DLD1 (cell line): ENCODE measurements around the gene ULK3.

ENCODE experiments used
- in situ Hi-C: cut with HindIII; loops from 2 replicates; pipeline ENCODE4 v1.10.0; 2017; ENCODE audit warnings: low sequenced_read_pairs

ULK3 gene

DNA sequence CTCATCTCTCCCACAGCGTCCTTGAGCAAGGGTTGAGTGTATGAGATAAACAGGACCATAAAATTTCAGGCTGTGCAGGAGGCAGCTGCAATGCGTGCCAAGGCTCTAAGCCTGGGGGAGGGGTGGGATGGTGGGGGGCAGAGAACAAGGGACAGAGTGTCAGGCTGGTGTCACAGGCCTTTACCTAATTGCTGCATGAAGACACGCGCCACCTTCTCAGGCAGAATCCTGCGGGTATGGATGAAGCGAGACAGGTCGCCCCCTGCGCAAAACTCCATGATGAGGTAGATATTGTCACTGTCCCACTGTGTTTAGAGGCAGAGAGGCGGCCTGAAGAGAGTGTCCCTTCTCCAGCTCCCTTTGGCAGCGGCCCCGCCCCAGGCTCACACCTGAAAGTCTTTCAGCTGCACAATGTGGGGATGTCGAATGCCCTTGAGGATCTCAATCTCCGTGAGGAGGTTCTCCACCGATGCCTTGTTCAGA is 1.0 kb downstream of the ULK3 start:
- in situ Hi-C loops: no loop called here

DNA sequence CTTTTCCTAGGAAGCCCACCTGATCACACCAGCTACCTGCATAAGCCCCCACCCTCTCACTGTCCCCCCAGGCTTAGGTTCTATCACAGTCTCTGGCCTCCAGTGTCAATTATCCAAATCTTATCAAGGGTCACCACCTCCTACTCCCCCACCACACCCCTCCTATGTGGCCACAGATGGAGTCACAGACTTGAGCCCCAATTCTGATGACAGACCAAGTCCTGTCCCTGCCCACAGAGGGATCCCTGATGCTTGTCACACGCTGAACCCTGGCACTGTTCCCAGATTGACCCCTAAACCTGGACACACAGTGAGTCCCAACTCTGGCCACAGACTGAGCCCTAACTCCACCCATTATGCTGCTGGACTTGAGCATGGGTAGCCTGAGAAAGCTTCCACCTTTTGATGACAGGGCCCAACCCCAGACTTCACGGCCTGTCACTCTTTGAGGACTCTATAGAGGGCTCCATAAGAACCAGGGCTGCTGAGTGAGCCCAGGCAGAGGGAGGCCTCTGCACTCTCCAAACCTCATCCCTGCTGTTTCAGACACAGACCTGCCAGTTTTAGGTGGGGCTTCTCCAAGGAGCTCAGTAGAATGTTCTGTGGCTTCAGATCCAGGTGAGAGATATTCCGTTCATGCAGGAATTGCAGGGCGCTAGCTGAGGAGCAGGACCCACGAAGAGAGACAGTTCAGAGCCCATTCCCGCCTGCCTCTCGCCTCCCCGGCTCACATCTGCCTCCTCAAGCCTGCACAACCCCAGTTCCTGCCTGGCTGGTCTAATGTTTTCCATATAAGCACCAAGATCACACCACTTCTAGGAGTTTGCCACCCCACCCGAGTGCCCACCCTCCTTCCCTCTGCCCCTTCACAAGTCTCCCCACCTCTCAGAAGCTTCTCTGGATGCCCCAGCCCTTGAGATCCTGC is 1.8 kb downstream of the ULK3 start:
- in situ Hi-C loops: no loop called here

DNA sequence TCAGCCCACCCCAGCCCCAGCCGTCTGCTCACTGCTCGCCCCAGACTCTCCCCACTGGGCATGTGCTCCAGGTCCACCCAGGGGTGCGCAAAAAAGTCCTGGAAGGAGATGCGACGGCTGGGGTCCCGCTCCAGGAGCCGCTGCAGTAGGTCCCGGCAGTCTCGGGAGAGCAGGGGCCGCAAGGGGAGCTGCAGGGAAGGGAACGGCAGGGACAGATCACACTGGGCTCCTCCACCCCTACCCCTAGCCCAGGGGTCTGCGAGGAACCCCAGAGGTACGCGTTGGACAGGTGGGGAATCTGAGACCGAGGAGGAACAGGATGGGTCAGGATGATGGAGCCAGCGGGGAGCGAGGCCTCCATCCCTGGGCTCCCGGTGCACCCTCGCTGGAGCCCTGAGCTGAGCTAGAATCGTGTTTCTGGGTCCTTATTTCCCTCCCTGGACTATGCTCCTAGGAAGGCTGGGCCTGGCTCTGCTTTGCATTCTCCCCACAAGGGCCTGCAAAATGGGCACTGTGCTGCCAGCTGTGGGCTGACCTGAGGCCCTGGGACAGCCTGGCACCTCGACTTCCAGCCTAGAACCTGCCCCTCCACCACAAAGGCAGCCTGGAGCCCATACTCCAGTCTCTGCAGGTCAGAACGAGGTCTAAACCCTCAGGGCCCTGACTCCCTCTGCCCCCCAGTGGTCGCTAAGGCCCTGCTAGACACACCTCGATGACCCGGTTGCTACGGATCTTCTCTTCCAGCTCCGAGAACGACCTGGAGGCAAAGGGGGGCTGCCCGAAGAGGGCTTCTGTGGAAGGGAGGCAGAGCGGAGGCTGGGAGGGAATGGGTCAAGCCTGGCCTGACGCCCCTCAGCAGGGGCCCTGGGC is 3.2 kb downstream of the ULK3 start:
- in situ Hi-C loops: no loop called here

DNA sequence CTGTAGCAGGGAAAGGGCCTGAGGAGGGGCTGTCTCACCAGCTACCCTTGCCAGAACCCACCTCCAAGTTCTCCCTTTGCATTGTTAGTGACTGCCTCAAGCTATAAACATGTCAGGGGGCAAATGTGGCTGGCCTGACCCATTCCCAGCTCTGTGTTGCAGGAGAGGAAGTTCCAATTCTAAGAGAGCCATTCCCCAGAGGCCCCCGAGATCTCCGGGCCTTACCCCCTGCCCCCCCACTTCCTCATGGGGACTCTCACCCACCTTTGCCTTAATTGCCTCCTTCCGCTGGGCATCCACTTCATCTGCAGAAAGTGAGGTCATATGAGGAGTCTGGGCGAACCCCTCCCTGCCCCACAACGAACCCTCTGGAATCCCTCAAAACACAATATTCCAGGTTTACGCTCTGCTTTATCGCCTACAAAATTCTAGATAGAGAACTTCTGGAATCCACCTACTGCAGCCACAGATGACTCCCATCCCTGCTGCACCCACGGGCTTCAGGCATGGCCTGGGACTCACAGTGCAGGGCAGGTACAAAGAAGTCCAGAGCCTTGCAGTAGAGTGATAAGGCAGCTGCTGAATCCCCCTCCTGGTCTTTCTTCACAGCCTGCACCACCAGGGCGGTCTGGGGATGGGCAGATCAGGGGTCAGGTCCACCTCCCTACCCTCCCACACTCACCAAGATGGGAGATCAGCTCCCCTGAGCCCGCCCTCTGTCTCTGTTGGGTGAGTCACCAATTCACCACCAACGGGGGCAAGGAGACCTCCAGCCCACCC is 4.0 kb downstream of the ULK3 start:
- in situ Hi-C loops: no loop called here

DNA sequence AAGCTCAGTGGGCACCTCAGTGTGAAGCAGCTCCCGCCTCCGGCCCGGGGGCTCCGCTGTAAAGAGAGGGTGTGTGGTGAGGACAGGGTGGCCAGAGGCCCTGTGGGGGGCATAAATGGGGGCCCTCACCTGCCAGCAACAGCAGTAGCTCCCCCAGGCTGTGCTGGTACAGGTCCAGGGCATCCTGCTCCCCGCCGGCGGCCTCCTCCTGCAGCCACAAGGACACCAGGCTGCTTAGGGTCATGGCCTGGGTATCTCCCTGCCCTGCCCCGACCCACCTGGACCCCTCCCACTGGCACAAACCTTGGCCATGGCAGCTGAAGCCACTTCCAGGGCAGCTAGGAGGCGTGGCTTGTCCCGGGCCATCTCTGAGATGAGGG is 4.8 kb downstream of the ULK3 start:
- in situ Hi-C loops: no loop called here

DNA sequence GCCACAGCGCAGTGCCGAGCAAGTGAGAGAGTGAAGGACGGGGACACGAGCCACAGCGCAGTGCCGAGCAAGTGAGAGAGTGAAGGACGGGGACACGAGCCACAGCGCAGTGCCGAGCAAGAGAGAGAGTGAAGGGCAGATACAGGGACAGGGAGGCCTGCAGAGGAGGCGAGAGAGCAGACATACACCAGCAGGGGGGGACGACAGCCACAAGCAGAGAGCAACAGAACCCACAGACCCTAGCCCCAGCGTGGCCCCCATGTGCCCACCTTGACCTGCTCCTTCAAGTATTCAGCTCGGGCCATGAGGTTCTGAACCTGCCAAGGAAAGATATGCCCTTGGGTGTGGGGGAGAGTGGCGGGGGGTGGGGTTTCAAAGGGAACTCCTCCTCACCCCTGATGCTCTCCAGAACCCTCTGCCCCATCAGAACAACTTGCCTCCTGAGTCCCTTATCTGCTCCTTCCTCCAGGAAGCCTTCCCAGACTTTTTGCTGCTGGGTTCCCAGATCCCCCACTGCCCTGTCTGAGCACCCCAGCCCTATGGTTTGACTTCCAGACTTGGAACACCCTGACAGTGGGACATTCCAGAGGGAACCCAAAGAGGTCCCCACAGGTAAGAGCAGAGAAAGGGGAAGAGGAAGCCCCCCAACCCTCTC is 5.3 kb downstream of the ULK3 start:
- in situ Hi-C loops: no loop called here

DNA sequence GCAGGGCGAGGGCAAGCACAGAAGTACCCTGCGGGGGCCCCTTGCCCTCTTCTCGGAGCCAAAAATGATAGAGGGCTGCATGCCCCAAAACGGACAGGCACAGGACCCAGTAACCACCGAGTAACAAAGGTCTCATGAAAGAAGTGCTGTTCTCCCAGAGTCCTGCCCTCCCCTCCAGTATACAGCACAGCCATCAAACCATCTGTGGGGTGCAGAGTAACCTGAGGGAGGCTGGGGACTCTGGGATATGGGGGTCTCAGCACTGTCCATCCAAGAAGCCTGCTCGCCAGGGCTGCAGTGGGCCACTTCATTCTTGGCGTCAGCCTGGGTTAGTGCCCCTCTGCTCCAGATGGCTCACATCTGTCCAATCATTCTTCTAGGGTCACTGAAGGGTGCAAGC is 6.1 kb downstream of the ULK3 start:
- in situ Hi-C loops: no loop called here

DNA sequence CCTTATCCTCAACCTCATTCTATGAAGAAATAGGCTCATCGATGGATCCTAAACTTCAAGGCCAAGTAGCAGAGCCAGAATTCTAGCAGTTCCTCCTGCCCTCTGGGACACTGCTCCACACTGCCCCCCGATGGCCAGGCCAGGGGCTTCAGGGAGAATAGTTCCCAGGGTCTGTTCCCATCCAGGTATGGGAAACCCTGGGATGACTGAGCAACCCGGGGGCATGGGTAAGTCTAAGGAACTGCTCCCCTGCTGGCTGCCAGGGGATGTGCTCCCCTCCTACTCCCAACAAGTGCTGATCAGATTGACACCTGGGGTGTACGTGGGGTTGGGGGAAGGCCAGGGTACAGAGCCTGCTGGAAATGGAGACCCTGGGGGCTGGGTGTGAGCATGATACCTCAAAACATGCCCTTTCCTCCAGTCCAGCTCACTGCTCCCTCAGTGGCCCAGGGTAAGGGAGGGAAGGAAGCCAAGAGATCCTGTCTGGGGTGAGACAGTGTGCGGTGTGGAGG is 7.6 kb downstream of the ULK3 start:
- in situ Hi-C loops: no loop called here

DNA sequence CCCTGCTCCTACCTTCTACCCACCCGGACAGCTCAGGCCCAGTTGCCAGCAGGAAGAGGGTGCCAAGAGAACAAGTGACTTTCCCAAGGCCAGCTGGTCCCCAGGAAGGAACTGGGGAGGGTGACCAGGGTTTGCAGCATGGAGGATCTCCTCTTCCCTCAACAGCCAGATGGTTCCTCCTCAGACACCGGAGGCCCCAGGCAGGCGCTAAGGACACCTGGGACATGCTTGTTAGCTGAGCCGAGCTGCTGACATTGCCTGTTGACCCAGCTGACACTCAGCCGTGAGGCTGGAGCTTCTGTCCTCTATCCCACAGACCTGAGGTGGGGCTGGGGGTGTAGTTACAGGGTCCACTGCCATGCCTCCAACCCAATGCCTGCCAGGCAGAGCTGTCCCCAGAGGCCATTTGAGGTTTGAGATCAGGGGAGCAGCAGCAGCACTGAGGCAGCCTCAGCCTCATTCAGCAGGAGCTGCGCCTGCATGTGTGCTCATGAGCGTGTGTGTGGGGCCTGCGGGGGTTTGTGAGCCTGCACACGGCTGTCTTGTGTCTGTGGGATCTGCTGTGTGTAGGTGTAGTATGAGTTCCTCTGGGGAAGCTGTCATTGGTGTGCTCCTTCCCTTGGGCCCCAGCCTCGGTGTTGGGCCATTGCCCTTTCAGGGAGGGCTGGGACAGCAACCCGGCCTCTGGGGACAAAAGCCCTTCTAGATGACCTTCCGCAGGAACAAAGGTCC is 9.4 kb downstream of the ULK3 start:
- in situ Hi-C loops: no loop called here

DNA sequence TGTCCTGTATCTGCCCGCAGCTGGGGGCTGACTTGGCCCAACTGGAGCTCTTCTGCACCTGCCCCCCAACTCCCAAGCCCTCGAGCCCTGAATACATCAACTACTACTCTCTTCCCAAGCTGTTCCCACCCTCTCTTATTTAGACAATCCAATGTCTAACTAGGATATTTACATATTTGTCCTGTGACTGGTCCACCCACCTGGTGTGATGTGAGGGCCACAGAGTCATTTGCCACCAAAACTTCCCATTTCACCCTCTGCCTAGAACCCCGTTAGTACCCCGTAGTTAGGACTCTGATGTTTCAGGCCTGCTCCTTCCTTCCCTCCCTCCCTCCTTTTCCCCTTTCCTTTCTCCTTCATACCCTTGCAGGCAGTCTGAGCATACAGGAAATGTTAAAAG is 10.1 kb downstream of the ULK3 start:
- in situ Hi-C loops: no loop called here

DNA sequence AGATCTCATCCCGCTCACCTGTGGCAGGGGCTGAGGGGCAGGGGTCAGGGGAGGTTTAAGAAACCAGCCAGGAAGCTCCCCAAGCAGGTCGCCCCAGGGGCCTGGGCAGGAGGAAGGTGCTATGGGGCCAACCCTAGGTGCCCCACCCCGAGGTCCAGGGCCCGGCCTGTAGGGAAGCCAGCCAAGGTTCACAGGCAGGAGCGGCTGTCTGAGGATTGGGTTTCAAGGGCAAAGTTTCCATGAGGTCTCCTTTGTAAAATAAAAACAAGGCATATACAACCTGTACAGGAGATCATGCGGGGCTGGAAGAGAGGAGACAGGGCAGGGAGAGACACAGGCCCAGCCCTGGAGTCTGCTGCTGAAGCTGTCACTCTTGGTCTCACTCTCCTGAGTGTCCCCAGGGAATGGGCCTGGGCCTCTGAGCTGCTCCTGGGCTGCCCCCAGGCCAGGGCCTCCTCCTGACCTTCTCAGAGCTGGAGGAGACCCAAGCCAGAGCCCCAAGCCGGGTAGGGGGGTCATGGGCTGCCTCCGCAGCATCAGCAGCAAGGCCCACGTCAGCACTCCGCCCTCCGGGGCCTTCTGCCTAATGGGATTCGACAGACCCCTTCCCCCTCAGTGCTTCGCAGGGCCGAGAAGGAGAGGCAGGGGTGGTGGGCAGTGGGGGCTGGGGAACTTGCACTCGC is 11.0 kb downstream of the ULK3 start:
- in situ Hi-C loops: no loop called here

DNA sequence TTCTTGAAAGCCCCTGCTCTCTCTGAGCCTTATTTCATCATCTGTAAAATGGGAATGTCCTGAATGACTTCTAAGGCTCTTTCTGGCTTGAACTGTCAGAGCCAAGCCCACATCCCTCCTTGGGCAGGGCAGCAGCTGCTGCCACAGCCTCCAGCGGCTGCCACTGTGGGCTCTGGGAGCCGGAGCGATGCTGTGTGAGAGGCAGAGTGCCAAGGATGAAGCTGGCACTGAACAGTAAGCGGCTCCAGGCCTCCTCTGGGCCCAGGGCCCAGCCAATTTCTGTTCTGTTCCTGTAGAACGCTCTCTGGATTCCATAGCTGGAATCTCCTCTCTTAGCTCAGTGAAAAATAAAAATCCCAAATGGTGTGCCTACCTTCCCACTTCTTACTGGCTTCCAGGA is 12.1 kb downstream of the ULK3 start:
- in situ Hi-C loops: no loop called here

DNA sequence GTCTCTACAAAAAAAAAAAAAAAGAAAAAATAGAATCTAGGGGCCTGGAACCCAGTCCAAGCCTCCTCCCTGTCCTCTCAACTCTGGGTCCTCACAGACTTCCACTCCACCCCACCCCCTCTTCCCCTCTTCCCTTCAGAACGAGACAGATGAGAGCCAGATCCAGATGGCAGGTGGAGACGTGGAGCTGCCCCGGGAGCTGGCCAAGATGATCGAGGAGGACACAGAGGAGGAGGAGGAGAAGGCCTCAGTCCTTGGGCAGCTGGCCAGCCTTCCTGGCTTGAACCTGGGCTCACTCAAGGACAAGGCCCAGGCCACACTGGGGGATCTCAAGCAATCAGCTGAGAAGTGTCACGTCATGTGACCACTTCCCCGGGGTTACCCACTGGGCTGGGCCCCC is 13.0 kb downstream of the ULK3 start:
- in situ Hi-C loops: no loop called here

DNA sequence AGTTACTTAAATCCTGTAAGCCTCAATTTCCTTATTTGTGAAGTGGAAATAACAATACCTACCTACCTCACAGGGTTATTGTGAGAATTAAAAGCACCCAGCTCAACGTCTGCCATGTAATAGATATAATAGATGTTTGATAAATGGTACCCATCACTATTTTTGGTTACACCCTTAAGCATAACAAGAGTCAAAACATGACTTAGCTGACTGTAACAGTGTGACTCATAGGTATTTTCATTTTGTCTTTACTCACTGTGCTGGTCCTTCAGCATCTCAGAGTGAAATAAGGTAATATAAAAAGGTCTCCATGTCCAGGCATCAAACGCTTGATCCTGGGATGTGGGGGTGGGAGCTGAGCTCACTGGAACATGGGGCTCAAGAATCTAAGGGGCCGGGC is 13.5 kb downstream of the ULK3 start:
- in situ Hi-C loops: no loop called here

DNA sequence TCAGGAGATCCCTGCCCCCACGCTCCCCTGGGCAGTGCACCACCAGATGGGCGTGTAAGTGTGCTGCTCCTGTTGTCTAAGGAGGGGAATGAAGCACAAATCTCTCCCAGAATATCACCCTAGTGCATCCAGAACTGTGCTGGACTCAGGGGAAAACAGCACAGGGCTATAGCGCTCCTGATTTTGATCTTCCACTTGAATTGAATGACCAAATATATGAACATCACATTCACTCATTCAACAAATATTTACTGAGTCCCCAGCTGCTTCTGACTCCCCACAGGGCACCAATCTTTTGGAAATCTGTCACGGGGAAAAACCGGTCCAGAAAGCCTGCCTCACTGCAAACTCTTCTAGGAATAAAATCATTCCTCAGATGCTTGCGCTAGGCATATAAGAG is 14.1 kb downstream of the ULK3 start:
- in situ Hi-C loops: no loop called here

DNA sequence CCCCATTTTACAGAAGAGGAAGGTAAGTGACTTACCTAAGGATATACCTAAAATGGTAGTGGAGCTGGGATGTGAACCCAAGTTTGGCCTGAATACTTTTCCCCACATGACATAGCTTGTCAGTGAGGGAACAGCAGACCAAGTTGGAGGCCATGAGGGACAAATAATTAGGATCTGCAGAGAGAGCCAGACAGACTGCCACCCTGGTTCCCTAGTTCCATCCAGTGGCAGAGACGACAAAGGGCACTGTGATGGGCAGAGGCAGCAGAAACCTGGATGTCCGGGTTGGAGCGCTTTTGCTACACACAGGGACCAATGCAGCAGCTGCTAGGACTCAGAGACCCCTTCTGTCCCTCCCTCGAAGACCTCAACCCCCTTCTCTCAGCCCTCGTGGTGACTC is 15.3 kb downstream of the ULK3 start:
- in situ Hi-C loops: no loop called here

DNA sequence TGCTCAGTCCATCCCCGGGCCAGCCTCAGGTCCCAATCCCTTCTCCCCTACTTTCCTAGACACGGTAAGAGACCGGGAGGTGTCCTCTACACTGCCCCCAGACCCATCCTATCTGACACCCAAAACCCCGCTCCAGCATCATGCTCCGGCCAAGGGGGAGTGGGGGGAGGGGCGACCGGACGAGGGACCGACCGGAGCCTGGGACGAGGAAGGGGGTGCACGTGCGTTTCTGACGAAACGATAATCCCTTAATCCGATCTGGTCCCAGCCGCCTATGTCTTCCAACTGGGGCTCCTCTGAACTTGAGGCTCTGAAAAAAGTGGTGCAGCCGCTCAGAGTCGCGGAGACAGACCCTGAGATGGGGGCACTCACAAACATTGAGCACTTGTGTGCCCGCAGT is 16.0 kb downstream of the ULK3 start:
- in situ Hi-C loops: no loop called here

DNA sequence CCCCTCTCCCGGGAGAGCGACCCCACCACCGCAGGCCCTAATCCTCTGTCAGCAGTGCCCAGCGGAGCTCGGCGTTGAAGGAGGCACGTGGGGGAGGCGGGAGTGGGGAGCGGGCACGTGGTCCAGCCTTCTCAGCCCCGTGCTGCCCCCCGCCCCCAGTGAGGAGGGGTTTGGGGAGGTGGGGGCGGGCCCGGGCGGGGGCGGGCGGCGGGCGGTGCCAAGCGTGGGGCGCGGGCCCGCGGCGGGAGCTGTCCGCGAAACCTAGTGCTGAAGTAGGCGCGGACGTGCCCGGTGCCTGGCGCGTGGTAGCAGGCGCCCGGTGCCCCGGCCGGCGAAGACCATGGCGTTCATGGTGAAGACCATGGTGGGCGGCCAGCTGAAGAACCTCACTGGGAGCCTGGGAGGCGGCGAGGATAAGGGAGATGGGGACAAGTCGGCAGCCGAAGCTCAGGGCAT is 16.6 kb downstream of the ULK3 start, which contains the start of gene CPLX3:
Gene CPLX3, plus strand, starts transcription at position 264 of the 456 bp plus-strand sequence. Its CDS starts 77 bp downstream, at position 341.
- in situ Hi-C loops: no loop called here

DNA sequence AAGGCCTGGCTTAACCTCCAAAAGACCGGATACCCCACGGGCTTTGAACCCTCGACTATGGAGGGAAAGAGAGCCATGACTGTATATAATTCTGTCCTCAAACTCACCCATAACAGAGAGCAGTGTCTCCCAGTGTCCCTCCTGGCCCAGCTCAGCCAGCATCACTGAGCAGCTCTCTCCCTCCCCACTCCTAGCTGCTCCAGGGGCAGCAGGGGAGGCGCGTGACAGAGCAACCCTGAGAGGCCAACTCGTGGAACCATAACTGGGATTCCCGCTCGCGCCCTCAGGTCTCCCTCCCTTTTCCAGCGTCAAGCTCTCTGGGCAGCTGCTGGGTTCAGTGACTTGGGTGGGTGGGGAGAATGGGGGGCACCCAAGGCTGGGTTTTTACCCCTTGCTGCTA is 17.1 kb downstream of the ULK3 start:
- in situ Hi-C loops: no loop called here
